ENCODE data around the gene TEAD1. TPM values are rescaled to one million over a fixed set of nuclear protein-coding genes. Genes with fewer than 3 reads are reported as not detected.

The TEAD1 gene
- total RNA-seq, 2 donors from 2014 or later, result 76.4 to 94.4 TPM

DNA sequence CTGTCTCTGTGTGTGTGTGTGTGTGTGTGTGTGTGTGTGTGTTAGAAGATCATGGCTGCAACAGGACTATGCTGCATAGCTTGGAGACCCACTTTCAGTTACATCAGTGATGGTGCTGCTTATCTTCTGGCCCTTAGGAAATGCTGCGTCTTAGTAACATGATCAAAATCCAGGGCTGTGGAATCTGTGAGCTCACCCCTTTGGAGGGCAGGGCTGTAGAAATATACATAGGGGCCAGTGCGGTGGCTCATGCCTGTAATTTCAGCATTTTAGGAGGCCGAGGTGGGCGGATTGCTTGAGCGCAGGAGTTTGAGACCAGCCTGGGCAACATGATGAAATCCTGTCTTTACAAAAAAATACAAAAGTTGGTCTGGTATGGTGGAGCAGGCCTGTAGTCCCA, 183.4 kb downstream of the TEAD1 start:
- H3K9me3 Mint-ChIP-seq, result no peaks in the 10 kb centered on the region
- Histone ChIP-seq H3K4me3 (ENCODE audit: low read length) (no peak overlapping the region), H3K27ac (ENCODE audit: low read depth, low read length) (no peak overlapping the region), H3K4me1 (ENCODE audit: control insufficient read depth, insufficient read depth, low read length) (peaks cover 3% of the 10 kb centered on the region), H3K9me3 (ENCODE audit: control insufficient read depth, low read length) (no peaks in the 10 kb centered on the region), H3K36me3 (ENCODE audit: control insufficient read depth, insufficient read depth, low read length) (peaks cover 10% of the 10 kb centered on the region), H3K27me3 (ENCODE audit: control insufficient read depth, insufficient read depth, low read length, poor library complexity, severe bottlenecking) (no peaks in the 10 kb centered on the region), H3K9ac (ENCODE audit: extremely low read depth, low read length, poor library complexity, severe bottlenecking) (no peak overlapping the region)
- 96 to 100% methylated on average over 5 of the region's 5 CpGs for WGBS, 2 experiments (ENCODE audit: insufficient coverage in 1 of 2, insufficient read length in 1 of 2)
- H3K4me3 Mint-ChIP-seq, result no peak overlapping the region
- peak overlapping the region; percentile 27 for H3K27ac Mint-ChIP-seq
- peaks cover 30% of the 10 kb centered on the region for H3K4me1 Mint-ChIP-seq
- no peaks in the 10 kb centered on the region for H3K27me3 Mint-ChIP-seq (ENCODE audit: insufficient read depth)
- H3K36me3 Mint-ChIP-seq (ENCODE audit: low read depth), result no peaks in the 10 kb centered on the region
- no peak for DNase-seq
- TF ChIP-seq, protein P1, sequence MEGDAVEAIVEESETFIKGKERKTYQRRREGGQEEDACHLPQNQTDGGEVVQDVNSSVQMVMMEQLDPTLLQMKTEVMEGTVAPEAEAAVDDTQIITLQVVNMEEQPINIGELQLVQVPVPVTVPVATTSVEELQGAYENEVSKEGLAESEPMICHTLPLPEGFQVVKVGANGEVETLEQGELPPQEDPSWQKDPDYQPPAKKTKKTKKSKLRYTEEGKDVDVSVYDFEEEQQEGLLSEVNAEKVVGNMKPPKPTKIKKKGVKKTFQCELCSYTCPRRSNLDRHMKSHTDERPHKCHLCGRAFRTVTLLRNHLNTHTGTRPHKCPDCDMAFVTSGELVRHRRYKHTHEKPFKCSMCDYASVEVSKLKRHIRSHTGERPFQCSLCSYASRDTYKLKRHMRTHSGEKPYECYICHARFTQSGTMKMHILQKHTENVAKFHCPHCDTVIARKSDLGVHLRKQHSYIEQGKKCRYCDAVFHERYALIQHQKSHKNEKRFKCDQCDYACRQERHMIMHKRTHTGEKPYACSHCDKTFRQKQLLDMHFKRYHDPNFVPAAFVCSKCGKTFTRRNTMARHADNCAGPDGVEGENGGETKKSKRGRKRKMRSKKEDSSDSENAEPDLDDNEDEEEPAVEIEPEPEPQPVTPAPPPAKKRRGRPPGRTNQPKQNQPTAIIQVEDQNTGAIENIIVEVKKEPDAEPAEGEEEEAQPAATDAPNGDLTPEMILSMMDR (conservative IDR thresholded peaks at IDR 0.05), result no peak

DNA sequence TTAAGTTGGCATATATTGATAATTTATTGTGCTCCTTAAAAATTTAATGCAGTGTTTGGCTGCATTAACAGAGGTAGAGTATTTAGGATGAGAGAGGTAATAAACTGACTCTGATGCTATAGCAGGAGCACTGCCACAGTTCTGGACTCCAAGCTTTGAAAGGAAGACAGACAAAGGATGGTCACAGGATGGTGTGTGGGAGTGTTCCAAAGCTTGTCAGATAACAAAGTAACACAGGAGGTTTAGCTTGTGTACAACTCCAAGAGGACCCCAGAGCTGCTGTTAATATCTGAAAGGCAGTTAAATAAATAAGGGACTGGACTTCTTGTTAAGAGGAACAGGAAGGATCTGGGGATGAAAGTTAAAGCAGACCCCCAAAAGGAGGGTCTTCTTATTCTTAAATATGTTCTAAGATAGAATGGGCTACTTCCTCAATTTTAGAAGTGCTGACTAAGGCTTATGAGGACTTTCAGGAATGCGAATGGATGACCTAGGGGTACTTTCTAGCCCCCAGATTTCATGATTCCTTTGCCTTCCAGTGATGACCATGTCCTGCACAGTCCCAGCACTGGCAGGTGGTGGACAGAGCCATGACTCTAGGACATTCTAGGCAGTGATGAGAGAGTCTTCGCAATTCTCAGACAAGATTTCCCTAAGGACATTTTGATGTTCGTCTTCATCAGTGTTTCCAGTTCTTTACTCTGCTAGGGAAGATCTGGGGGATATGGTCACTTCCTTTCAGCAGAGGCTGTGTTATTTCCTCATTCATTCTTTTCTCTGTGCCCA, 185.8 kb downstream of the TEAD1 start:
- Mint-ChIP-seq H3K4me1 (peaks cover 35% of the 10 kb centered on the region), H3K4me3 (no peak overlapping the region), H3K27ac (no peak overlapping the region), H3K36me3 (ENCODE audit: low read depth) (no peaks in the 10 kb centered on the region), H3K27me3 (ENCODE audit: insufficient read depth) (no peaks in the 10 kb centered on the region), H3K9me3 (no peaks in the 10 kb centered on the region)
- DNase-seq, result no peak
- Histone ChIP-seq H3K9me3 (ENCODE audit: control insufficient read depth, low read length) (no peaks in the 10 kb centered on the region), H3K9ac (ENCODE audit: extremely low read depth, low read length, poor library complexity, severe bottlenecking) (no peak overlapping the region), H3K27me3 (ENCODE audit: control insufficient read depth, insufficient read depth, low read length, poor library complexity, severe bottlenecking) (no peaks in the 10 kb centered on the region), H3K27ac (ENCODE audit: low read depth, low read length) (peak overlapping the region; percentile 12), H3K4me1 (ENCODE audit: control insufficient read depth, insufficient read depth, low read length) (peaks cover 19% of the 10 kb centered on the region), H3K36me3 (ENCODE audit: control insufficient read depth, insufficient read depth, low read length) (peaks cover 21% of the 10 kb centered on the region), H3K4me3 (ENCODE audit: low read length) (no peak overlapping the region)
- TF ChIP-seq, protein P1 (conservative IDR thresholded peaks at IDR 0.05), result no peak
- 94 to 100% methylated on average over 3 of the region's 3 CpGs for WGBS, 2 experiments (ENCODE audit: insufficient coverage in 1 of 2, insufficient read length in 1 of 2)

DNA sequence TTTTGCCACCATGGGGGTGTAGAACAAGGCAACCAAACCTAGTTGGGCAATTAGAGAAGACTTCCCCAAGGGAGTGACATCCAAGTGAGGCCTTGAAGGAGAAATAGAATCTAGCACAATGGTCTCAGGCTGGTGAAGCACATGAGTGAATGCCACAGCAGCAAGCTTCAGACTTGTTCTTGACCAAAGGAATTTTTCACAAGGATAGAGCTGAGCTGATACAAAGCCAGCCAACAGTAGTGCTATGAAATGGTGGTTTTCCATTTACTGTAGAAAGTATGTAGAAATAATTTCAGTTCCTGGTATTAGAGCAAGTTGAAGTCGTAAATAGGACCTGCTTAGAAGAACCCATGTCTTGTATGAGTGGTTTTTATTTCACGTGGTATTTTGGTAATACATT, 186.6 kb downstream of the TEAD1 start:
- no peak overlapping the region for H3K9ac ChIP-seq (ENCODE audit: extremely low read depth, low read length, poor library complexity, severe bottlenecking)
- Mint-ChIP-seq H3K4me3 (no peak overlapping the region), H3K27ac (no peak overlapping the region), H3K27me3 (ENCODE audit: insufficient read depth) (no peaks in the 10 kb centered on the region), H3K36me3 (ENCODE audit: low read depth) (no peaks in the 10 kb centered on the region), H3K4me1 (peaks cover 38% of the 10 kb centered on the region), H3K9me3 (no peaks in the 10 kb centered on the region)
- TF ChIP-seq, protein P1 (conservative IDR thresholded peaks at IDR 0.05), result no peak
- H3K27me3 ChIP-seq (ENCODE audit: control insufficient read depth, insufficient read depth, low read length, poor library complexity, severe bottlenecking), result no peaks in the 10 kb centered on the region
- peak overlapping the region; percentile 54 for H3K27ac ChIP-seq (ENCODE audit: low read depth, low read length)
- WGBS, 2 experiments (ENCODE audit: insufficient coverage in 1 of 2, insufficient read length in 1 of 2), result 93 to 94% methylated on average over 2 of the region's 2 CpGs
- DNase-seq, result no peak
- H3K9me3 ChIP-seq (ENCODE audit: control insufficient read depth, low read length), result no peaks in the 10 kb centered on the region
- H3K36me3 ChIP-seq (ENCODE audit: control insufficient read depth, insufficient read depth, low read length), result peaks cover 19% of the 10 kb centered on the region
- peaks cover 22% of the 10 kb centered on the region for H3K4me1 ChIP-seq (ENCODE audit: control insufficient read depth, insufficient read depth, low read length)
- H3K4me3 ChIP-seq (ENCODE audit: low read length), result no peak overlapping the region
